Rectal smooth muscle tissue (tissue), 1 donor: ENCODE measurements around the gene ZNF462.
A peak's percentile ranks its signal among the peaks of the same experiment; 100 is the strongest.

Experiments
- H3K27ac ChIP-seq: one replicate; pipeline ENCODE4 v1.7.0; 2013; ENCODE audit warnings: low read depth, low read length, inconsistent platforms
- H3K27me3 ChIP-seq: one replicate; pipeline ENCODE4 v1.7.0; 2013; ENCODE audit warnings: low read length; ENCODE audit not compliant: control insufficient read depth, insufficient read depth
- H3K36me3 ChIP-seq: one replicate; pipeline ENCODE4 v1.7.0; 2013; ENCODE audit warnings: low read length; ENCODE audit not compliant: control insufficient read depth, insufficient read depth
- H3K4me1 ChIP-seq: one replicate; pipeline ENCODE4 v1.7.0; 2013; ENCODE audit warnings: low read length; ENCODE audit not compliant: control insufficient read depth, insufficient read depth
- H3K4me3 ChIP-seq: one replicate; pipeline ENCODE4 v1.7.0; 2013; ENCODE audit warnings: low read length
- H3K9ac ChIP-seq: one replicate; pipeline ENCODE4 v1.7.0; 2013; ENCODE audit warnings: low read length

Gene ZNF462

DNA sequence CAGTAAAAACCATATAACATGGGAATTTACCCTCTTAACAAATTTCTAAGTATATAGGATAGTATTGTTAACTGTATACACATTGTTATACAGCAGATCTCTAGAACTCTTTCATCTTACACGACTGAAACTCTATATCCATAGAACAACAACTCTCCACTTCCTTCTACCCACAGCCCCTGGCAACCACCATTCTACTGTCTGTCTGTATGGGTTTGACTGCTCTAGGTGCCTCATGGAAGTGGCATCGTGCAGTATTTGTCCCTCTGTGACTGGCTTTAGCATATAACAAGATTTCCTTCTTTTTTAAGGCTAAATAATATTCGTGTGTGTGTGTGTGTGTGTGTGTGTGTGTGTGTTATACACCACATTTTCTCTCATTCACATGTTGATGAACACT is 100.7 kb downstream of the ZNF462 start:
- no peak overlapping the region for H3K4me3 ChIP-seq
- no peak overlapping the region for H3K9ac ChIP-seq
- H3K27ac ChIP-seq, result no peak overlapping the region
- no peaks in the 10 kb centered on the region for H3K27me3 ChIP-seq
- peaks cover 15% of the 10 kb centered on the region for H3K4me1 ChIP-seq
- peaks cover 3% of the 10 kb centered on the region for H3K36me3 ChIP-seq

GRCh38 chr9:106964329-106964728 is 101.4 kb downstream of the ZNF462 start:
- H3K27me3 ChIP-seq, result no peaks in the 10 kb centered on the region
- H3K4me3 ChIP-seq, result no peak overlapping the region
- no peak overlapping the region for H3K9ac ChIP-seq
- H3K36me3 ChIP-seq, result peaks cover 3% of the 10 kb centered on the region
- peaks cover 9% of the 10 kb centered on the region for H3K4me1 ChIP-seq
- no peak overlapping the region for H3K27ac ChIP-seq

DNA sequence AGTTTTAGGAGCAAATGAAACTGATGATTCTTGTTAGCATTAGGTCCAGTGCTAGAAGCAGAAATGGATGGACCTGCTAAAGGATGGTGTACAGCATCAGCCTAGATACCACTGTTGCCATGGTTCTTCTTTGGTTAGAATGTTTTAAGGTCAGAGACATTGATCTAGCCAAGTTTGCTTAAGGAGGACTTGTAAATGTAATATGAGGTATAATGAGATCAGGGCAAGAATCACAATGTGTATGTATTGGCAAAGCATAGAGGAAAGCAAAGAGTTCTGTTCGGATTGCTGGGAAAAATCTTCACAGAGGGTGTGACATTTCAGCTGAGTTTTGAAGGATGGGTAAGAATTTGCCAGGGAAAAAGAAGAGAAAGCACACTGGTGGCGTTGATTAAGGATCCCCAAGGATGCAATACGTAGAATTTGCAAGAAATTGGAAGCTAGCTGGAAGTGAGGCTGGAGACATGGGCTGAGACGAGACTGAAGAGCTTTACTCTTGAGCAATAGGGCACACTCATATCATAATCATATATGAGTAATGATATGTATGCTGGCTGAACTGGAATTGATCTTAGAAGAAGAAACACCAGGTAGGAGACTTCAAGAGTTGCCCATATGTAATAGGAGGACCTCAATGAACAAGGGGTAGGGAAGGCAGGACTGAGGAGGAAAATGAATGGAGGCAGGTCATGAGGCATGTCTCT is 102.0 kb downstream of the ZNF462 start:
- Histone ChIP-seq H3K4me1 (peaks cover 6% of the 10 kb centered on the region), H3K27me3 (no peaks in the 10 kb centered on the region), H3K9ac (no peak overlapping the region), H3K4me3 (no peak overlapping the region), H3K27ac (no peak overlapping the region), H3K36me3 (no peaks in the 10 kb centered on the region)

DNA sequence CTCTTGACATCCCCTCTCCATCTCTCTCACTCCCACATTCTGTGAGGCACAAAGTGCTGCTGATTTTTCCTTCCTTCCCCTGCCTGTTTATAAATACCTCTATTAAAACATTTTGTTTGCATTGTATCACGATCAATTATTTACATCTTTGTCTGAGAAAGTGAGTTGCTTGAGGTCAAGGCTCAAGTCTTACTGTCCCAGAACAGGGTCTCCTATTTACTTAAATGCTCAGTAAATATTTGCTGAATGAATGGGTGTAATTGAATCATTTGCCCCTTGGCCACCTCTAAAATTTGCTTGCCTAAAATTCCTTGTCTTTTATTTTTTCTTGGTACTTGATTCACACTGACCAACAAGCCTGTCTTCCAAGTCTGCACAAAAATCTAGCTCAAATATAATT is 103.5 kb downstream of the ZNF462 start:
- no peak overlapping the region for H3K9ac ChIP-seq
- no peak overlapping the region for H3K27ac ChIP-seq
- peaks cover 6% of the 10 kb centered on the region for H3K4me1 ChIP-seq
- no peaks in the 10 kb centered on the region for H3K36me3 ChIP-seq
- H3K27me3 ChIP-seq, result no peaks in the 10 kb centered on the region
- H3K4me3 ChIP-seq, result no peak overlapping the region

DNA sequence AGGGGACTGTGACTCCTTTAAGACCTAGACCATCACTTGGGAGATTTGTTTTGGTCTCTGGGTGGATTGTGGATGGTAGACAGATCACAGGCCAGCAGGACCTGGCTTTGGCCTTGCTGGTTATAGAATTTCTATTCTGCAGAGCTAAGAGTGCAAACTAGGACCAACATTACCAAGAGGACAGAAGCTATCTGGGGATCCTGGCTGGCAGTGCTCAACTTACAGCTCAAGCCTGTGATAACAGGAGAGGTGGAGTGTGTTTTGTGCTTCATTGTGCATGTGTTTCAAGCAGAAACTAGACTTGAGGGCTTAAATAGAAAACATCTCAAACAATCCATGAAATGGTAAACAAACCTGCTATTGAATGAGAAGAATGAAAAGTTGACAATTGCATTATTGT is 106.7 kb downstream of the ZNF462 start:
- H3K4me1 ChIP-seq, result no peaks in the 10 kb centered on the region
- H3K9ac ChIP-seq, result no peak overlapping the region
- peaks cover 11% of the 10 kb centered on the region for H3K36me3 ChIP-seq
- no peak overlapping the region for H3K27ac ChIP-seq
- H3K27me3 ChIP-seq, result no peaks in the 10 kb centered on the region
- no peak overlapping the region for H3K4me3 ChIP-seq

DNA sequence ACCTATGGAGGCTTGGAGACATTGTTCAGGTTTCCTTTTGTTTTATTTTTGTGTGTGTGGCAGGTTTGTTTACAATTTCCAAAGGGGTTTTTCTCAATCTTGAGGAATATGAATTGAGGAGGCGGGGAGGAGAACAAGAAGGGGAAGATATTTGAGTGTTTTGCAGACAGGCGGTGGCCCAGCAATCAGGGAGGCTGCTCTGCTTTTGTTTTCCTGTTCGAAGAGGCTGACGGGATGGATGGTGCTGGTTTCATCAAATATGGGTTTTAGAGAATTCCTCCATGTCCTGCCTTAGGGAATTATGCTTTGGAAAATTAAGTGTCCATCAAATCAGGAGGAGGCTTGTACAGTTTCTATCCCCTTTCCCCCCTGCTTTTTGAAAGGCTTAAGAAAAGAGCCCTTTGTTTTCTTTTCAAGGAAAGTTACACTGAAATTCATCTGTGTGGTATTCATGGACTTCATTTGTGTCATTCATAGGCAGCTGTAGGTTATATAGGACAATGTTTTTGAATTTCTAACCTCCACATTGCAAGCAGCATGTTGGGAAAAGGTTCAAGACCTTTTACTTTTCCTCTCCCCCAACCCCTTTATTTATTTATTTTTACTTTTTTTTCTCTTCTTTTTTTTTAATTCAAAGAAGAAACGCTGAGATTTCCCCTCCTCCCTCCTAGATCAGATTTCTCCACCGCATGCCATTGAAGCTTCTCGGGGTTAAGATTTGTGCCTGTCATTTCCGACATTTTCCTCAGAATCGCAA is 107.4 kb downstream of the ZNF462 start:
- H3K4me3 ChIP-seq, result no peak overlapping the region
- no peak overlapping the region for H3K27ac ChIP-seq
- H3K27me3 ChIP-seq, result no peaks in the 10 kb centered on the region
- H3K36me3 ChIP-seq, result peaks cover 16% of the 10 kb centered on the region
- no peaks in the 10 kb centered on the region for H3K4me1 ChIP-seq
- H3K9ac ChIP-seq, result no peak overlapping the region

DNA sequence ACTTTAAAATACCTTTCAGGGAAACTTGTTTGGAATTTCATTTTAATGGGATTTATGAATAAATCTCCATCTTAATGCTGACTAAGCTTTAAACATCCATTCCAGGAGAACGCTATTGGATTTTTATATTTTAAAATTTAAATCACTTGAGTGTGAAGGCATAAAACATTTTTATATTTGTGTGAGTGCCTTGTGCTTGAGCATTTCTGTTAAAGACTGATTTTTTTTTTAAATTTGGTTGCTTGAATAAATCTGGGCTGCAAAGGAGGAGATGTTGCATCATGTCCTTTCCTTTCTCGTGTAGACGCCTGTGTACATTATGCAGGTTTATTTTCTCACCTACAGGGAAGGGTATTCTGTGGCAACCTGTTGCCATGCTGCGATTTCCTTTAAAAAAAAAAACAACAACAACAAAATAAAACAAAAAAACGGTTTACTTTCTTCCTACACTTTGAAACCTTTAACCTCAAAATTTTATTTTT is 108.1 kb downstream of the ZNF462 start:
- Histone ChIP-seq H3K4me3 (no peak overlapping the region), H3K4me1 (no peaks in the 10 kb centered on the region), H3K27me3 (no peaks in the 10 kb centered on the region), H3K9ac (no peak overlapping the region), H3K27ac (no peak overlapping the region), H3K36me3 (peaks cover 20% of the 10 kb centered on the region)

DNA sequence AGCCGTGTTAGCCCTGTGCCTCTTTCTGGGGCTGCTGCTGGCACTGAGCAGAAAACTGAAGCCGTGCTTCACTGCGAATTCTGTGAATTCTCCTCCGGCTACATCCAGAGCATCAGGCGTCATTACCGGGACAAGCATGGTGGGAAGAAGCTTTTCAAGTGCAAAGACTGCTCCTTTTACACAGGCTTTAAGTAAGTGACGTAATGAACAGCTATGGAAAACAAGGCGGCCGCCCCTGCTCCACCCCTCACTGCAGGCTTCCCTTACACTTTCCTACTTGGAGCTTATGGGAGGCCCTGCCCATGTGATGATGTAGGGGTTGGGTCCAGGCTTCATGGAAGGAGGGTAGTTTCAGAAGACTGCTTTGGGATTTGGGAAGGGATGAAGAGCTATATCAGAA is 109.1 kb downstream of the ZNF462 start:
- Histone ChIP-seq H3K4me3 (no peak overlapping the region), H3K27me3 (no peaks in the 10 kb centered on the region), H3K36me3 (peaks cover 20% of the 10 kb centered on the region), H3K9ac (no peak overlapping the region), H3K4me1 (no peaks in the 10 kb centered on the region), H3K27ac (no peak overlapping the region)

DNA sequence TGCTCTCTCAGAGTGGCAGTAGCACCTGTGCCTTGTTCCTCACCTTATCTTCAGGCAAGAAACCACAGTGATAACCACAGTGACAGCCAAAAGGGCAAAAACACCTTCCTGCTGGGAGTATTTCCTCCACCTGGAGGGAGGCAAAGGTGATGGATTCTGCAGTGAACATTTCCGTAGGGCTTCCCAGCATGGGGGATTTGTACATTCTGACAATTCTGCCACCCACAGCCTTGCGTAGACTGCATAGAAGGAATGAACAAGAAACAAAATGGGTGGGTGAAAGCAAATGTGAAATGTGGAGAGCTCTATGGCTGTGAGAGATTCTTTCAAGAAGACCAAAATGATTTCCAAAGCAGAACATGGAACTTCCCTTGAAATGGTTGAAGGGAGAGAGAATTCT is 111.4 kb downstream of the ZNF462 start:
- Histone ChIP-seq H3K4me1 (no peaks in the 10 kb centered on the region), H3K9ac (peak overlapping the region; percentile 8), H3K4me3 (no peak overlapping the region), H3K27ac (no peak overlapping the region), H3K27me3 (no peaks in the 10 kb centered on the region), H3K36me3 (peaks cover 24% of the 10 kb centered on the region)

GRCh38 chr9:106976772-106977171 is 113.8 kb downstream of the ZNF462 start:
- H3K4me1 ChIP-seq, result no peaks in the 10 kb centered on the region
- no peak overlapping the region for H3K4me3 ChIP-seq
- no peak overlapping the region for H3K27ac ChIP-seq
- no peaks in the 10 kb centered on the region for H3K27me3 ChIP-seq
- no peak overlapping the region for H3K9ac ChIP-seq
- H3K36me3 ChIP-seq, result peaks cover 24% of the 10 kb centered on the region

DNA sequence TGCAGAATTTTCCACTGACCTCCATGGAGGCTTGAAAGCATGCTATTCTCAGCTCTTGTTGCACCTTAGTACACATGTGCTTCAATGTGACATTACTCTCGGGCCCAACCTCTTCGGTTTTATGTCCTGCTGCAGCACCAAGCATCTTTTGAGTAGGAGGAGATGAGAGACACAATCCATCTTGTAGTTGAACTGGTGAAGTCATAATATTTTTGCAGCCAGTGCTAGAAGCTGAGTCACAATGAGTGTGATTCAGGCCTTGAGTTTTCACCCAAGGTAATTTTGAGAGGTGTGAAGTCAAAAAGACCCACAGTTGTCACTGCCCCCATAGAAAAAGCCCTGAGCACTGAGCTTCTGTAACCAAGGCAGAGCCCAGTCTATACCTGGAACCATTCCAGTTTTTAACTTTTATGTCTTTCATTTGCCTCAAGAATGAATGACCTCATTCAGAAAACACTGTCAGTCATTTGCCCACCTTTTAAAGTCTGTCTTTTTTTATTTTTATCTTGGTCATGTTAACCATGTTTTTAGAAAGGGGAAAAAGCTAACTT is 117.7 kb downstream of the ZNF462 start:
- Histone ChIP-seq H3K27ac (no peak overlapping the region), H3K4me3 (no peak overlapping the region), H3K27me3 (no peaks in the 10 kb centered on the region), H3K4me1 (no peaks in the 10 kb centered on the region), H3K36me3 (peaks cover 13% of the 10 kb centered on the region), H3K9ac (no peak overlapping the region)

DNA sequence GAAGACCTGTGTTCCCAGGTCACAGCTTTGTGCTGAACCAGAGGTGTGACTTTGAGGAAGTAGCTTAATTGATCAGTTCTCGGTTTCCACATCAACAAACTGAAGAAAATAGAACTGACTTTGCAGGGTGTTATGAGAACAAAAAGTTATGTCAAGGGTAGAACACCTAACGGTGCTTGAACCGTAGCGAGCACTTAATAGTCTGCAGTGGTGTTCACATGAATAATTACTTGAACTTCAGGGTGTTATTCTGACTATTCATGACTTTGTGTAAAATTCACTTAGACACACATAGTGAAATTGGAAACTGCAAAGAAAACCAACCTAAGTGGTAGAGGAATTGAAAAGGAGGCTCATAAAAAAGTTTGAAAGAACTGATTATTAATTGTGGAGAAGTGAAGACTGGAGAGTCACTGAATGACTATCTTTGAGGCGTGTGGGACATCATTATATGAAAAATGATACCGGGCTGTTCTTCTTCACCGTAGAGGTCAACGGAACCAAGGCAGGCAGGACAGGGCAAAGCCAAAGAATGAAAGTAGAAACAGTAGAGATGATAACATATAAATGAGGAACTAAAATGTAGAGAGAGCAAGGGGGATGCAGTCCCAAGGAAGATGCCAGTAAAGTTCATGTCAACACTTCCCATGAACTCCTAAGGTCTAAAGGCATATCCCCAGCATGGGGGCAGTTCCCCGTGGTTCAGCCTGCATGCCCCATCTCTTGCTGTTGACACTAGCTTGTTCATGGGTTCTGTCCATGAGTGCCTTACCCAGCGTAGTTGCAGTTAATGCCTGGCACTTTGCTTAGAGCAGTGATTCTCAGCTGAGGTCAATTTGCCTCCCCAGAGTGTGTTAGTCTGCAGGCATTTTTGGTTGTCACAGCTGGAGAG is 118.7 kb downstream of the ZNF462 start:
- H3K27ac ChIP-seq, result no peak overlapping the region
- no peak overlapping the region for H3K9ac ChIP-seq
- H3K4me3 ChIP-seq, result no peak overlapping the region
- no peaks in the 10 kb centered on the region for H3K27me3 ChIP-seq
- H3K4me1 ChIP-seq, result no peaks in the 10 kb centered on the region
- H3K36me3 ChIP-seq, result peaks cover 12% of the 10 kb centered on the region
